CD4-positive, CD25-positive, alpha-beta regulatory T cell (primary cell): ENCODE results near the gene NUP50. TPM values are rescaled to one million over a fixed set of nuclear protein-coding genes. Genes with fewer than 3 reads are reported as not detected.

Experiments
- ATAC-seq, 2 donors: fragments of 150-1000 bp; cut with Tn5 transposase; one replicate each; pipeline ENCODE4 v1.10.0; 2021; ENCODE audit warnings: low read depth in 2 of 2, moderate number of reproducible peaks in 2 of 2, moderate library complexity in 1 of 2
- DNase-seq, 3 donors: peaks; one replicate each; pipeline versions ENCODE4 v3.0.0 to v3.0.0-alpha.2; 2012 to 2022; ENCODE audit warnings: mixed read lengths in 1 of 3
- H3K27ac ChIP-seq: one replicate; pipeline ENCODE4 v1.7.0; 2013; ENCODE audit warnings: mild to moderate bottlenecking, low read length; ENCODE audit not compliant: insufficient read depth, poor library complexity, severe bottlenecking
- H3K27me3 ChIP-seq: one replicate; pipeline ENCODE4 v1.7.0; 2013; ENCODE audit warnings: low read length; ENCODE audit not compliant: control insufficient read depth, insufficient read depth
- H3K36me3 ChIP-seq: one replicate; pipeline ENCODE4 v1.7.0; 2013; ENCODE audit warnings: mild to moderate bottlenecking, low read length, moderate library complexity; ENCODE audit not compliant: control insufficient read depth, insufficient read depth
- H3K4me1 ChIP-seq: 2 replicates; pipeline ENCODE4 v1.7.0; 2013; ENCODE audit warnings: mild to moderate bottlenecking, low read length; ENCODE audit not compliant: insufficient read depth, control insufficient read depth, poor library complexity, severe bottlenecking
- H3K4me3 ChIP-seq: one replicate; pipeline ENCODE4 v1.7.0; 2013; ENCODE audit warnings: low read depth, mild to moderate bottlenecking, low read length, moderate library complexity
- H3K9me3 ChIP-seq, 2 experiments: 1 replicate in 1 of 2; 2 replicates in 1 of 2; pipeline ENCODE4 v1.7.0; 2013; ENCODE audit warnings: low read length in 2 of 2, mild to moderate bottlenecking in 1 of 2, moderate library complexity in 1 of 2; ENCODE audit not compliant: control insufficient read depth in 2 of 2
- H3K27ac Mint-ChIP-seq, 3 donors: one replicate each; pipeline ENCODE4 v1.8.0; 2020 to 2022; ENCODE audit warnings: mild to moderate bottlenecking in 3 of 3, mixed read lengths in 3 of 3, moderate library complexity in 2 of 3
- H3K27me3 Mint-ChIP-seq: one replicate; pipeline ENCODE4 v1.8.0; 2022; ENCODE audit warnings: mild to moderate bottlenecking, mixed read lengths
- H3K36me3 Mint-ChIP-seq: one replicate; pipeline ENCODE4 v1.8.0; 2020; ENCODE audit warnings: mixed read lengths
- H3K4me1 Mint-ChIP-seq, 4 donors: one replicate each; pipeline ENCODE4 v1.8.0; 2020 to 2022; ENCODE audit warnings: mixed read lengths in 4 of 4, mild to moderate bottlenecking in 1 of 4
- H3K4me3 Mint-ChIP-seq, 4 donors: one replicate each; pipeline ENCODE4 v1.8.0; 2020 to 2022; ENCODE audit warnings: mild to moderate bottlenecking in 4 of 4, mixed read lengths in 4 of 4, moderate library complexity in 3 of 4
- H3K9me3 Mint-ChIP-seq, 7 donors: one replicate each; pipeline ENCODE4 v1.8.0; 2020 to 2022; ENCODE audit warnings: mixed read lengths in 7 of 7, mild to moderate bottlenecking in 3 of 7, moderate library complexity in 2 of 7
- polyA plus RNA-seq, 4 donors: library from polyadenylated mRNA; unstranded; fragments of 300-500 nt; fragmentation: Illumina TruSeq; gene quantifications; one replicate each; pipeline ENCODE4 v1.2.3, GENCODE V29; 2021
- total RNA-seq: library from RNA; stranded (reverse); gene quantifications from one replicate; pipeline ENCODE4 v1.2.3, GENCODE V29; 2022

NUP50 gene
- total and polyA plus RNA-seq, 5 donors from 2014 or later, result 52.0 to 98.8 (median 68.4) TPM

DNA sequence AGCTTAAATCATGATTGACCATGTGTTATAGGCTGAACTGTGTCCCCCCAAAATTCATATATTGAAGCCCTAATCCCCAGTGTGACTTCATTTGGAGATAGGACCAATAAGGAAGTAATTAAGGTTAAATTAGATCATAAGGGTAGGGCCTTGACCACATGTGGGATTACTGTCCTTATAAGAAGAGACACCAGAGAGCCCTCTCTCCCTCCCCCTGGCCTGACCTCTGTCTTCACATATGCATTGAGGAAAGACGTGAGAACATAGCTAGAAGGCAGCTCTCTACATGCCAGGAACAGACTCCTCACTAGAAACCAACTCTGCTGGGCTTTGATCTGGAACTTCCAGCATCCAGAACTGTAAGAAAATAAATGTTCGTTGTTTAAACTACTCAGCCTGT, 13.6 kb upstream of the NUP50 start:
- no peak overlapping the region for H3K4me3 Mint-ChIP-seq
- ATAC-seq, result no peak

DNA sequence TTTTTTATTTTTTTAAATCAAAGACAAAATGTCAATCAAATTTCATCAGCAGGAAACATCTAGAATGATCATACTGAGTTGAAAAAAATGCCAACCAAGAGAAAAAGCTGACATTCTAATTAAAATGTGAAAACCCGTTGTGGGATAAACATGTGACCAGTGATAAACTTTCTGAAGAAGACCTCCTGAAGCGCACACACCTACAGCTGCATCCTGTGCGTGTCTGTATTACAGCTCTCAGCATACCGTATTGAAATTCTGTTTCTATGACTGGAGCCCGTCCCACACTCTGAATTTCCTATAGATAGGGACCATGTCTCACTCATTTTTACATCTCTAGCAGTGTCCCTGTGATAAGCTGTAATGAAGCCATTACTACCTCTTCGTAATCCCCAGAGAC, 12.2 kb upstream of the NUP50 start:
- H3K36me3 ChIP-seq, result peaks cover 7% of the 10 kb centered on the region
- ATAC-seq (no peak), DNase-seq (no peak)
- H3K9me3 Mint-ChIP-seq, result peaks cover 0 to 1% (median 0%) of the 10 kb centered on the region in 7 donors
- H3K27ac ChIP-seq, result no peak overlapping the region
- no peaks in the 10 kb centered on the region for H3K4me1 ChIP-seq
- no peaks in the 10 kb centered on the region for H3K27me3 ChIP-seq
- no peaks in the 10 kb centered on the region for H3K9me3 ChIP-seq
- no peak overlapping the region for H3K4me3 Mint-ChIP-seq
- peaks cover 0 to 17% (median 12%) of the 10 kb centered on the region in 4 donors for H3K4me1 Mint-ChIP-seq
- H3K36me3 Mint-ChIP-seq, result peaks cover 36% of the 10 kb centered on the region
- no peak overlapping the region for H3K4me3 ChIP-seq
- peaks cover 4% of the 10 kb centered on the region for H3K27me3 Mint-ChIP-seq
- peak overlapping the region in 1 of 3 donors; percentile 23 for H3K27ac Mint-ChIP-seq

More for the DNA sequence above, 13.6 kb upstream of the NUP50 start:
- H3K27me3 Mint-ChIP-seq, result peaks cover 3% of the 10 kb centered on the region
- peak overlapping the region in 1 of 3 donors; percentile 67 for H3K27ac Mint-ChIP-seq
- DNase-seq, result no peak
- H3K27me3 ChIP-seq, result no peaks in the 10 kb centered on the region
- no peaks in the 10 kb centered on the region for H3K4me1 ChIP-seq
- H3K4me3 ChIP-seq, result no peak overlapping the region
- no peak overlapping the region for H3K27ac ChIP-seq
- peaks cover 5% of the 10 kb centered on the region for H3K36me3 ChIP-seq
- peaks cover 28% of the 10 kb centered on the region for H3K36me3 Mint-ChIP-seq
- H3K9me3 ChIP-seq, result no peaks in the 10 kb centered on the region
- H3K4me1 Mint-ChIP-seq, result peaks cover 0 to 18% (median 14%) of the 10 kb centered on the region in 4 donors
- peaks cover 0 to 1% (median 0%) of the 10 kb centered on the region in 7 donors for H3K9me3 Mint-ChIP-seq

DNA sequence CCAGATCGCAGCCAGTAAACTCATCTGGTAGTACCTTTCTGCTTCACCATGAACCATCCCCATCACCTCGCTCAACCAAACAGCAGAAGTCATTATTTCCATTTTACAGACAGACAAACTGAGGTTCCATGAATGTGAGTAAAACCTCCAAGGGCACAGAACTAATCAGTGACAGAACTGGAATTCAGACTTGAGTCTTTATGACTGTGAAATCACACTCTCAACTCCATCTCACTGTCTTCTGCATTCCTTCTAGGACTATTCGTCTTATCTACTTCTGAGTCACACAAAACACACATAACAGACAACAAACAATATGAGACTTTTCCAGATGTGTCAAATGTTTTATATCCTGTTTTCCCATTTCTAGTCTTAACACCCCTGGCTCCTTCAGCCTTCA, 9.3 kb upstream of the NUP50 start:
- ATAC-seq (no peak), DNase-seq (no peak)
- Histone ChIP-seq H3K36me3 (peaks cover 22% of the 10 kb centered on the region), H3K4me3 (no peak overlapping the region), H3K27me3 (no peaks in the 10 kb centered on the region), H3K9me3 (no peaks in the 10 kb centered on the region), H3K27ac (no peak overlapping the region), H3K4me1 (no peaks in the 10 kb centered on the region)
- H3K27me3 Mint-ChIP-seq, result peaks cover 4% of the 10 kb centered on the region
- peak overlapping the region in 1 of 3 donors; percentile 38 for H3K27ac Mint-ChIP-seq
- H3K36me3 Mint-ChIP-seq, result peaks cover 34% of the 10 kb centered on the region
- peaks cover 3 to 15% (median 14%) of the 10 kb centered on the region in 4 donors for H3K4me1 Mint-ChIP-seq
- H3K4me3 Mint-ChIP-seq, result no peak overlapping the region
- H3K9me3 Mint-ChIP-seq, result peaks cover 0 to 1% (median 0%) of the 10 kb centered on the region in 7 donors

DNA sequence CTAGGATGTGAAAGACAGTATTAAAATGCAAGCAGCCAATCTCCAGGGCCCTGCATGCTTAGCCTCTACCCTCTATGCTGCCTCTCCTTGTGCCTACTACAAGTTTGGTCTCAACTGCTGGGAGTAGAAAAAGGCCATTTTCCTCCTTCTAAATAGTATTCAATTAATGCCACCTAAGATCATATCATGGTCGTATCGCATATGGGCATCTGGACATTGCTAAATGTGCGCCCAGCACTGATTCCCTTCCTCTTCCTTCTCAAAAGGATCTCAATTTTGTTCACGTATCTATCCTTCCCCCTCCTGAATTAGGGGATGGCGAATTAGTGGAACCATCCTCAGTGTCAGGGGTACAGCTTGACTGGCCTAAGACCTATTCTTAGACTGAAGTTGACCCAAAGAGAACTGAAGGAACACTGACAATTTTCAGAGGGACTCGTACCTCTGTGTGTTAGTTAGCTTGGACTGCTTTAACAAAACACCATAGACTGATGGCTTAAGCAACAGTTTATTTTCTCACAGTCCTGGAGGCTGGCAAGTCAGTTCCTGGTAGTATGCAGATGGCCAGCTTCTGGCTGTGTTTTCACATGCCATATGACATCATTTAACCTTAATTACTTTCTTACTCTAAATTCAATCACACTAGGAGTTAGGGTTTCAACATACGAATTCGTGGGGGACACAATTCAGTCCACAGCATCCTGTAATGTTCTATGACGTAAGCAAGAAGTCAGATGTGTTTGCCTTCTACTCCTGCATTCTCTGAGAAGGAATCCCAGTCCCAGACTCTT, 8.5 kb upstream of the NUP50 start:
- Mint-ChIP-seq H3K9me3 (peaks cover 0 to 1% (median 0%) of the 10 kb centered on the region in 7 donors), H3K27me3 (peaks cover 4% of the 10 kb centered on the region), H3K36me3 (peaks cover 34% of the 10 kb centered on the region), H3K4me1 (peaks cover 10 to 20% (median 18%) of the 10 kb centered on the region in 4 donors), H3K4me3 (no peak overlapping the region), H3K27ac (peak overlapping the region in 1 of 3 donors; percentile 8)
- Histone ChIP-seq H3K27me3 (no peaks in the 10 kb centered on the region), H3K36me3 (peaks cover 22% of the 10 kb centered on the region), H3K4me1 (peaks cover 7% of the 10 kb centered on the region), H3K27ac (no peak overlapping the region), H3K9me3 (no peaks in the 10 kb centered on the region), H3K4me3 (no peak overlapping the region)
- no peak for DNase-seq
- no peak for ATAC-seq

DNA sequence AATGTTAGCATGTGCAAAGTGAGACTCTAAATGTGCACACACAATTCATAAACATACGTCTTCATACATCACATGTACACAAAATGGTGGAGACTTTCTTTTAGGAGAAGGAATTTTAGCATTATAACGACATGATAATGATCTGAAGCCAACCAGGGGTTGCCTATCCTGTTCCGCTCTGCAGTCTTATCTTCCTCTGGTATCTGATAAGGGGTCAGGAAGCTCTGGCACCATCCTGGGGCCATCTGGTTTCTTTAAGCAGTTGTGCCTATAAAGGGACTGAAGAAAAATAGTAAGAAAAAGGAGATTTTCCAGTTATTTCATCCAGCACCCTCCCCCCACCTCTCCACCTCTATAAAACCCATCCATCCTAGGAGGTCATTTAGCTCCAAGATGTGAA, 5.8 kb upstream of the NUP50 start:
- ATAC-seq (no peak), DNase-seq (no peak)
- no peaks in the 10 kb centered on the region for H3K9me3 ChIP-seq
- peaks cover 16% of the 10 kb centered on the region for H3K4me1 ChIP-seq
- Mint-ChIP-seq H3K27me3 (peaks cover 4% of the 10 kb centered on the region), H3K4me3 (no peak overlapping the region), H3K36me3 (peaks cover 22% of the 10 kb centered on the region), H3K27ac (no peak overlapping the region), H3K9me3 (no peaks in the 10 kb centered on the region), H3K4me1 (peaks cover 18 to 35% (median 28%) of the 10 kb centered on the region in 4 donors)
- H3K27ac ChIP-seq, result no peak overlapping the region
- H3K27me3 ChIP-seq, result no peaks in the 10 kb centered on the region
- no peak overlapping the region for H3K4me3 ChIP-seq
- peaks cover 22% of the 10 kb centered on the region for H3K36me3 ChIP-seq

DNA sequence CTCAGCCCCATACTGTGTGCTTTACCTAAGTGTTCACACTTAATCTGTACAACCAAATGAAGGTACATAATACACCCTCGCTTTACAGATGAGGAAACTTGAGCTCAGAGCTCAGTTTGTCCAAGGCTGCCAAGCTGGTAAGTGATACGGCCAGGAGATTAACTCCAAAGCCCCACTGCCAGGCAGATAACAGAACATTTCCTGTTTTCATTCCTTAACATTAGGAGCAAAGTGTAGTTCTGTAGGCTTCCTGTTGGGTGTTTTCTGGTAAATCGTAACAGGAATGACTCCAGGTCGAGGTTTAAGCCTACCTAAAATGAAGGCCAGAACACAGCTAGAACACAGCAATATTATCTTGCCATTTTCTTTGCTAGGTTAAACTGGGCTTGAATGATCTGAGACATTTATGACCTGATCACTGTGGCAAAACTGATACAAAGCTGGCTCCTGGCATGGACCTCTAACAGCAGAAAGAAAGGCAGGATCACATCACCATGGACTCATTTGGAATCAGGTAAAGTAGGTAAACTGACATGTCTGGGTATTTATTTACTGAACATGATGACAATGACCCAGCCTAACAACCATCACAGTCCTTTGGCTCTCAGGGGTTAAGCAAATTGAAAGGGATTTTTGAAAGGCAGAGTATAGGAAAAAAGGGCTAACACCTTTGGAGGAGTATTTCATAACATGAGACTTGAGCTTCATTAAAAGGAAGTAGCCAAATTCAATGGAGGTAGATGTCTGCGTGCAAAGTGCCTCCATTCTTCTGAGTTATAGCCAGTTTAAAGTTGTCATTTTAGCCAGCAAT, 3.9 kb upstream of the NUP50 start:
- Mint-ChIP-seq H3K36me3 (peaks cover 14% of the 10 kb centered on the region), H3K9me3 (no peaks in the 10 kb centered on the region), H3K27ac (peak overlapping the region in 2 of 3 donors; percentile 17 to 40), H3K4me3 (peak overlapping the region in 3 of 4 donors; percentile 13 to 85 (median 24)), H3K27me3 (peaks cover 4% of the 10 kb centered on the region), H3K4me1 (peaks cover 11 to 43% (median 25%) of the 10 kb centered on the region in 4 donors)
- no peaks in the 10 kb centered on the region for H3K9me3 ChIP-seq
- no peak for DNase-seq
- no peak overlapping the region for H3K27ac ChIP-seq
- H3K36me3 ChIP-seq, result peaks cover 17% of the 10 kb centered on the region
- H3K27me3 ChIP-seq, result no peaks in the 10 kb centered on the region
- no peak for ATAC-seq
- no peak overlapping the region for H3K4me3 ChIP-seq
- peaks cover 27% of the 10 kb centered on the region for H3K4me1 ChIP-seq

DNA sequence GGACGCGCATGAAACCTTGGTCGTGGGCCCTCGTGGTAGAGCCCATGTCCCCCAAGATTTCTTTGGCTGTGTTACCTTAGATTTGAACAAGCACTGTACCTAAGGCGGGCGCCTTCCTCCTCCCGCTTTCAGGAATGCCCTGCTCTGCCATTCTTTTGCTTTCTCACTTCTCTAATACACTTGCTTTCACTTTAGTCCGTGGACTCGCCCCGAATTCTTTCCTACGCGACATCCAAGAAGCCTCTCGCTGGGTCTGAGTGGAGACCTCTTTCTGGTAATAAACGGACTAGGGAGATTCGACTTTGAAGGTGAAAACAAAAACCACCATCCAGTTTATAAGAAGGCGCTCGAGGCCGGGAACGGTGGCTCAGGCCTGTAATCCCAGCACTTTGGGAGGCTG, 1.2 kb upstream of the NUP50 start:
- Mint-ChIP-seq H3K36me3 (peaks cover 8% of the 10 kb centered on the region), H3K27ac (peak overlapping the region; percentile 10 to 89 (median 87)), H3K9me3 (no peaks in the 10 kb centered on the region), H3K4me3 (peak overlapping the region; percentile 95 to 98 (median 97)), H3K4me1 (peaks cover 21 to 70% (median 44%) of the 10 kb centered on the region in 4 donors), H3K27me3 (no peaks in the 10 kb centered on the region)
- Histone ChIP-seq H3K9me3 (no peaks in the 10 kb centered on the region), H3K4me3 (no peak overlapping the region), H3K27me3 (no peaks in the 10 kb centered on the region), H3K4me1 (peaks cover 47% of the 10 kb centered on the region), H3K36me3 (peaks cover 15% of the 10 kb centered on the region), H3K27ac (no peak overlapping the region)
- DNase-seq (no peak), ATAC-seq (no peak)
